Spinal cord (tissue), 10 donors: ENCODE results near the gene CHP1. TPM values are rescaled to one million over a fixed set of nuclear protein-coding genes. Genes with fewer than 3 reads are reported as not detected.
"Not testable (repeated sequence)": the region's sequence is repeated elsewhere in the genome, so short reads cannot be mapped to it uniquely, and the experiment has no call there.

Source experiments
- DNase-seq, 6 donors: peaks; one replicate each; pipeline versions ENCODE4 v3.0.0 to v3.0.0-alpha.2; 2013 to 2015; ENCODE audit warnings: low spot score in 6 of 6, low read depth in 4 of 6
- H3K27ac ChIP-seq: one replicate; pipeline ENCODE4 v1.5.1; 2013; ENCODE audit warnings: low read depth, low read length, control low read depth
- H3K27me3 ChIP-seq: one replicate; pipeline ENCODE4 v1.6.1; 2013; ENCODE audit warnings: low read length; ENCODE audit not compliant: control insufficient read depth, insufficient read depth
- H3K36me3 ChIP-seq: one replicate; pipeline ENCODE4 v1.6.1; 2013; ENCODE audit warnings: low read length; ENCODE audit not compliant: control insufficient read depth, insufficient read depth
- H3K4me1 ChIP-seq: one replicate; pipeline ENCODE4 v1.6.1; 2013; ENCODE audit warnings: low read length; ENCODE audit not compliant: control insufficient read depth, insufficient read depth
- H3K4me3 ChIP-seq: one replicate; pipeline ENCODE4 v1.5.1; 2013; ENCODE audit warnings: low read depth, low read length, control low read depth
- H3K9me3 ChIP-seq: one replicate; pipeline ENCODE4 v1.6.1; 2013; ENCODE audit warnings: low read length; ENCODE audit not compliant: control insufficient read depth, insufficient read depth
- WGBS: methylation state at CpG from one replicate; pipeline ENCODE4 v1.1.5; 2013; ENCODE audit warnings: missing lambda C conversion rate; ENCODE audit not compliant: insufficient coverage; 5-methylcytosine and 5-hydroxymethylcytosine counted together
- polyA plus RNA-seq, 2 donors: library from polyadenylated mRNA; unstranded; fragments of 120-200 nt; gene quantifications; one replicate each; pipeline ENCODE4 v1.2.1, GENCODE V29; 2013; ENCODE audit not compliant: insufficient read length in 2 of 2
- total RNA-seq, 2 donors: library from RNA; depleted of rRNA in 1 of 2; stranded (reverse); fragments of 120-200 nt in 1 of 2; fragments of >200 nt in 1 of 2; gene quantifications; one replicate each; pipeline versions ENCODE4 v1.2.3 to v1.2.4, GENCODE V29; 2013 to 2014
- donor health status: healthy.

Gene CHP1
- total and polyA plus RNA-seq, 4 donors = 55.2 to 76.4 (median 66.6) TPM

DNA sequence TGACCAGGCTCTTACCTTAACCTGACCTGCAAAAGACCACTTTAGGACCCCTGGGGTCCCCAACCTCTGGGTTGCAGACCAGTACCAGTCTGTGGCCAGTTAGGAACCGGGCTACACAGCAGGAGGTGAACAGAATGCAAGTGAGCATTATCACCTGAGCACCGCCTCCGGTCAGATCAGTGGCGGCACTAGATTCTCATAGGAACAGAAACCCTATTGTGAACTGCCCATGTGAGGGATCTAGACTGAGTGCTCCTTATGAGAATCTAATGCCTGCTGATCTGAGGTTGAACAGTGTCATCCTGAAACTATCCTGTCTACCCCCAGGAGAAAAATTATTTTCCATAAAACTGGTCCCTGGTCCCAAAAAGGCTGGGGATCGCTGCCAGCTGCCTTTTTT is 20.3 kb downstream of the CHP1 start:
- WGBS = 93% methylated on average over 4 of the region's 5 CpGs
- DNase-seq = no peak
- no peaks in the 10 kb centered on the region for H3K4me1 ChIP-seq
- no peak overlapping the region for H3K27ac ChIP-seq
- H3K9me3 ChIP-seq = no peaks in the 10 kb centered on the region
- no peak overlapping the region for H3K4me3 ChIP-seq
- no peaks in the 10 kb centered on the region for H3K27me3 ChIP-seq
- peaks cover 14% of the 10 kb centered on the region for H3K36me3 ChIP-seq

DNA sequence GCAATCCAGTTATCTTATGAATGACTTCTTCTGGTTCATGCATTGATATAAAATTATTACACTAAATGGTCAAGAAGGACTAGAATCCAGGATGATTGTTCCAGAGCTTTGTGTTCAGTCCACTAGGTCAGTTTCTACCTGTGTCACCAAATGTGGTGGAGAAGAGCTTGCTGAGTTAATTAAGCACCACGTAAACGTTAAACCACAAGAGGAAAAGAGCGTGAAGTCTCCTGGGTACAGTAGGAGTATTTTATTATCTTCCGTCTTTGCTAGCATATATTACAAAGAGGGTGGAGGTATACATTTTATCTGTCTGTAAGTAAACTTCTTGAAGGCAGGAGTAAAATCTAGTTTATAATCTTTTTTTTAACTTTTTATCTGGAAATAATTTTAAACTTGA is 23.5 kb downstream of the CHP1 start:
- Histone ChIP-seq H3K4me1 (no peaks in the 10 kb centered on the region), H3K36me3 (peaks cover 10% of the 10 kb centered on the region), H3K4me3 (no peak overlapping the region), H3K9me3 (no peaks in the 10 kb centered on the region), H3K27ac (no peak overlapping the region), H3K27me3 (no peaks in the 10 kb centered on the region)
- no peak for DNase-seq
- 90% methylated on average over 2 of the region's 4 CpGs for WGBS

- Histone ChIP-seq H3K9me3 (no peaks in the 10 kb centered on the region), H3K27ac (no peak overlapping the region), H3K36me3 (peaks cover 16% of the 10 kb centered on the region), H3K27me3 (no peaks in the 10 kb centered on the region), H3K4me3 (no peak overlapping the region), H3K4me1 (no peaks in the 10 kb centered on the region)
- WGBS = no CpG with 5 or more reads among the region's 3 CpGs
- no peak for DNase-seq
Observed at GRCh38 chr15:41256103-41256502, 25.0 kb downstream of the CHP1 start.

DNA sequence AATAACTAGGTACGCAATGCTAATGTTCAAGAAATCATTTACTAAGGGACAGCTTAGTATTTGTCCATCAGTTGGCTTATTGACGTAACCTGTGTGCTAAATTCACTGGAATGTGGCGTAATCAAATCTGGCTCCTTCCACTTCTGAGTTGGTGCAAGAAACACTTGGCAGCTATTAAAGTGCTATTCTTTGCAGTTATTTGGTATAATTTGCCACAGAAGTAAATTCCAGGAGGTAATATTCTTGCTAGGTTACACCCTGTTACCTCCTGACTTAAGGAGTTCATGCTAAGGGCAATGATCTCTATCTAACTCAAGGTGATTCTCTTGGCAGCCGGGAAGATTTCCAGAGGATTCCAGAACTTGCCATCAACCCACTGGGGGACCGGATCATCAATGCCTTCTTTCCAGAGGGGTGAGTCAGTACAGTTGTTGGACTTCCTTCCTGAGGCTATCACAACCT is 25.5 kb downstream of the CHP1 start:
- DNase-seq = no peak
- H3K4me1 ChIP-seq = no peaks in the 10 kb centered on the region
- H3K36me3 ChIP-seq = peaks cover 14% of the 10 kb centered on the region
- no peak overlapping the region for H3K27ac ChIP-seq
- no peak overlapping the region for H3K4me3 ChIP-seq
- H3K27me3 ChIP-seq = no peaks in the 10 kb centered on the region
- H3K9me3 ChIP-seq = no peaks in the 10 kb centered on the region
- WGBS = 100% methylated on average over 3 of the region's 5 CpGs

DNA sequence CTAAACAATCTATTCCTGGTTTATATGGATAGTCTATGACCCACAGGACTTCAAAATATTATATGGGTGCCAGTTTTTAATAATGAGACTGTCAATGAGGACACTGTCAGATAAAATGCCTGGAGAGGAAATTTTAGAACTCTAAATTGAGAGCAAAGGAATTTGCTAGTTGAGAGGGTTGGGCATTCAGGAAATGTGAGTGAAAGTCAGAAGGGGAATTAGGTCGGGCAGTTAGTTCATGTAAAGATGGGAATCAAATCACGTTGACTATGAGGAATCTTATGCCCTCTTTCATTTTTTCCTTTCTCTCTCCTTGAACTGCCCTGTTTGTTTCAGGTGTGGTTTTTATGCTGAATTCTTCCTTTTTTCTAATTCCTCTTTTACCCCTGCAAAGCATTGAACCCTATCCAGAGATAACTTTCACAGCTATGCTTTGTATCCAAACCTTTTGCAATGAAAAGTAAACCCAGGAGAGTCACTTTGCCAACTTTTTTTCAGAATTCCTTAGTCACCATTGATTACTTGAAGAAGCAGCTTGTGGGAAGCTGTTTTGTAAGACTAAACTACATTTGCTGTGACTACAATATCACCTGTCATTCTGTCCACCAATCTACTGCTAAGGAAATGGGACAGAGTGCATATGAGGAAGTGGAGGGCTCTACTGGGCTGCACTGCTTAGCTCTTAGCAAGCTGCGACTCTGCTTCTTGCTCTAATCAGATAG is 27.8 kb downstream of the CHP1 start:
- H3K27ac ChIP-seq = no peak overlapping the region
- no peak overlapping the region for H3K4me3 ChIP-seq
- DNase-seq = no peak
- no peaks in the 10 kb centered on the region for H3K4me1 ChIP-seq
- peaks cover 16% of the 10 kb centered on the region for H3K36me3 ChIP-seq
- no peaks in the 10 kb centered on the region for H3K9me3 ChIP-seq
- WGBS = no CpG with 5 or more reads among the region's 3 CpGs
- H3K27me3 ChIP-seq = no peaks in the 10 kb centered on the region

- 92% methylated on average over 10 of the region's 12 CpGs for WGBS
Observed at GRCh38 chr15:41259546-41260189, 28.6 kb downstream of the CHP1 start.

GRCh38 chr15:41260924-41261323 is 29.9 kb downstream of the CHP1 start:
- H3K9me3 ChIP-seq, H3K4me3 ChIP-seq, H3K27ac ChIP-seq, H3K27me3 ChIP-seq, H3K4me1 ChIP-seq, DNase-seq: not testable (repeated sequence)
- 94% methylated on average over 3 of the region's 7 CpGs for whole genome bisulfite sequencing
- H3K36me3 ChIP-seq = peaks cover 26% of the 10 kb centered on the region

More at GRCh38 chr15:41259546-41260189, 28.6 kb downstream of the CHP1 start:
- Histone ChIP-seq H3K9me3 (no peaks in the 10 kb centered on the region), H3K4me1 (no peaks in the 10 kb centered on the region), H3K27ac (no peak overlapping the region), H3K27me3 (no peaks in the 10 kb centered on the region), H3K36me3 (peaks cover 23% of the 10 kb centered on the region), H3K4me3 (no peak overlapping the region)
- no peak for DNase-seq

- Histone ChIP-seq H3K9me3 (no peaks in the 10 kb centered on the region), H3K27ac (no peak overlapping the region), H3K27me3 (no peaks in the 10 kb centered on the region), H3K36me3 (peaks cover 27% of the 10 kb centered on the region), H3K4me3 (no peak overlapping the region), H3K4me1 (no peaks in the 10 kb centered on the region)
- 100% methylated on average over 5 of the region's 8 CpGs for WGBS
- DNase-seq = no peak
Observed at GRCh38 chr15:41262571-41262970, 31.5 kb downstream of the CHP1 start.

- Histone ChIP-seq H3K4me1 (no peaks in the 10 kb centered on the region), H3K4me3 (no peak overlapping the region), H3K27me3 (no peaks in the 10 kb centered on the region), H3K27ac (no peak overlapping the region), H3K9me3 (no peaks in the 10 kb centered on the region), H3K36me3 (peaks cover 26% of the 10 kb centered on the region)
- DNase-seq = no peak
- 82% methylated on average over 2 of the region's 6 CpGs for WGBS
Observed at GRCh38 chr15:41263891-41264351, 32.9 kb downstream of the CHP1 start.

DNA sequence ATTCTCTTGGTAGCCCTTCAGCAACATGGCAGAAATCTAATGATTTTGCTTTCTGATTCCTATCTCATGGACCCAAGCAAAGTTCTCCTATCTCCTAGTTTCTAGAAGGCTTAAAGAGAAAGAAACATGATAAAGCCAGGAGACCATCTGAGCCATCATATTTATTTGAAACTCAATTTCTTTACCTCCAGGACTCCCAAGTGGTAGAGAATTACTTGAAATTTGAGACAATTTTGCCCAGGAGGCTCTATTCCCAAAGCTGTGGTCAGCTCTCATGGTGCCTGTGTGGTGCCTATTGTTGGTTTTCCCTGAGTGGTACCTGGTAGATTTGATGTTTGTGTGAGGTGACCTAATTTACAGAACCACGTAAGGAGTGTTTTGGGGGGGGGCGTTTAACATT is 38.8 kb downstream of the CHP1 start:
- no peaks in the 10 kb centered on the region for H3K27me3 ChIP-seq
- DNase-seq = no peak
- no peaks in the 10 kb centered on the region for H3K4me1 ChIP-seq
- H3K4me3 ChIP-seq = no peak overlapping the region
- H3K27ac ChIP-seq = no peak overlapping the region
- H3K9me3 ChIP-seq = no peaks in the 10 kb centered on the region
- H3K36me3 ChIP-seq = peaks cover 33% of the 10 kb centered on the region
- no CpG with 5 or more reads among the region's 2 CpGs for WGBS
